Activated CD4-positive, CD25-positive, alpha-beta regulatory T cell treated with anti-CD3 and anti-CD28 coated beads, Interleukin-2, amount 50 U/mL, for 72 hours (primary cell): ENCODE data around the gene XIAP.
"Not testable (repeated sequence)": the region's sequence is repeated elsewhere in the genome, so short reads cannot be mapped to it uniquely, and the experiment has no call there.

Source experiments
- DNase-seq: peaks from one replicate; pipeline ENCODE4 v3.0.0; 2021

The XIAP gene

DNA sequence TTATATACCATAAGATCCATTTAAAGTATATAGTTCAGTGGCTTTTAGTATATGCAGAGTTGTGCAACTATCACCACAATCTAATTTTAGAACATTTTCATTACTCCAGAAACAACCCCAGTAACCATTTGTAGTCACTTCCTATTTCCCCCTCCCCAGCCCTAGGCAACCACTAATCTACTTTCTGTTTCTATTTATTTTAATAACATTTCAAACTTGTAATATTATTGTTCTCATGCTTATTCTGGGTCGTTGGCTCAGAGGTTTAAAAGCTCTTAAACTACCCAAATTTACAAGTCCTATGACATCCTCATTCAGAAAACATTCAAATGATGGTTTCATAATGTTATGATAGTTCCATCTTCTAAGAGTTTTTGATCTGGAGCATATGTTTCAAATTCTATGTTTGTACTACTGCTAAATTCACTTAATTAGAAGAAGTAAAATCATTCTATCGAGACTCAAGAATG, 18.4 kb downstream of the XIAP start:
- DNase-seq: no peak

GRCh38 chrX:123881330-123881729, 21.5 kb downstream of the XIAP start:
- DNase-seq: no peak

DNA sequence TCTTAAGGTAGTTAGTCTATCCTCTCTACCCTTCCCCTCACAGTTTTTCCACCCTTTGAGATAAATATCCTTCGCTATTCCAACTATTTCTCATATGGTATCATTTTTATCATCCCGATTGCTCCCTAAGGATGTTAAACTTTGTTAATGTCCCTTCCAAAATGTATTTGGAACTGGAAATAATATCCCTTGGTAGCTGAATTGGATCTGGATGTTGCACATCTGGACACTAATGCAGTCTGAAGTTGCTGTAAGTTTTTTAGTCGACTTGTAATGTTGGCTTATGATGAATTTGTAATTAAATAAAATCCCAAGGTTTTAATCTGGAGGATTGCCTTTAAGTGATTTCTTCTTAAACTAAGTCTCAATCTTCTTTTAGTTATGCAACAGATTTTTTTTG, 22.5 kb downstream of the XIAP start:
- no peak for DNase-seq

DNA sequence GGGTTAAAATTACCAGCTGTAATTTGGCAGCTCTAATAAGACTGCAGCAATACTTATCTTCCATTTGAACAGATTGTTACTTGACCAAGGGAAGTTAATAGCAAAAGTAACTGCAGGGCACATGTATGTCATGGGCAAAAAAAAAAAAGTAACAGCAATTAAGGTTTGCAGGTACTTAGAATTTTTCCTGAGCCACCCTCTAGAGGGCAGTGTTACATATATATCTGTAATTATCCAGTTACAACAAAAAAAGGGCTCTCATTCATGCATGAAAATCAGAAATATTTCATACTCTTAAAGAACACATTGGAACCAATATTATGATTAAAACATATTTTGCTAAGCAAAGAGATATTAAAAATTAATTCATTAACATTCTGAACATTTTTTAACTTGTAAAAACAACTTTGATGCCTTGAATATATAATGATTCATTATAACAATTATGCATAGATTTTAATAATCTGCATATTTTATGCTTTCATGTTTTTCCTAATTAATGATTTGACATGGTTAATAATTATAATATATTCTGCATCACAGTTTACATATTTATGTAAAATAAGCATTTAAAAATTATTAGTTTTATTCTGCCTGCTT, 25.1 kb downstream of the XIAP start:
- no peak for DNase-seq

DNA sequence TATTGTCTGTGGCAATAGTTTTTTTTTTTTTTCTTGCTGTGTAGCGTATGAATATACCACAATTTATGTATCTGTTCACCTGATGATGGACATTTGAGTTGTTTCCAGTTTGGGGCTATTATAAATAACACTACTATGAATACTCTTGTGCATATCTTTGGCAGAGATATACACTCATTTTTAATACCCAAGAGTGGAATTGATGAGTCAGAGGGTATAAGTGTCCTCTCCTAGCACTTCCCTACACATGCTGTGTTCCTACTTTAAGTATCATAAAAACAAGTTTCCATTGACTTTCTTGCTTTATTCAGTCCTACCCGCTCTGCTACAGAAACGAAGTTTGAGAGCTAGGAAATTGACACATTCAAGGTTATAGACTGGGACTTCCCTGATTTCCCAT, 39.8 kb downstream of the XIAP start:
- no peak for DNase-seq

DNA sequence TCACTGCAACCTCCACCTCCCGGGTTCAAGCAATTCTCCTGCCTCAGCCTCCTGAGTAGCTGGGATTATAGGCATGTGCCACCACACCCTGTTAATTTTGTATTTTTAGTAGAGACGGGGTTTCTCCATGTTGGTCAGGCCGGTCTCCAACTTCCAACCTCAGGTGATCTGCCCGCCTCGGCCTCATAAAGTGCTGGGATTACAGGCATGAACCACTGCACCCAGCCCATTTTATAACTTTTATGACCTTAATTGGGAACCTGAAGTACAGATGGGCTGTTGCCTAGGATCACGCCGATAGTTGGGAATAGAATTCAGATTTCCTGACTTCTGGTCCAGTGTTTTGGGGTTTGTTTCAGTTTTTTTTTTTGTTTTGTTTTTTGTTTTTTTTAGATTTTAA, 43.4 kb downstream of the XIAP start:
- not testable (repeated sequence) for DNase-seq

- no peak for DNase-seq
Observed at GRCh38 chrX:123905332-123905731, 45.5 kb downstream of the XIAP start.

- DNase-seq: no peak
Observed at GRCh38 chrX:123906557-123907316, 46.9 kb downstream of the XIAP start.

- DNase-seq: no peak
Observed at GRCh38 chrX:123909523-123909922, 49.7 kb downstream of the XIAP start.

- no peak for DNase-seq
Observed at GRCh38 chrX:123917069-123917468, 57.2 kb downstream of the XIAP start.

DNA sequence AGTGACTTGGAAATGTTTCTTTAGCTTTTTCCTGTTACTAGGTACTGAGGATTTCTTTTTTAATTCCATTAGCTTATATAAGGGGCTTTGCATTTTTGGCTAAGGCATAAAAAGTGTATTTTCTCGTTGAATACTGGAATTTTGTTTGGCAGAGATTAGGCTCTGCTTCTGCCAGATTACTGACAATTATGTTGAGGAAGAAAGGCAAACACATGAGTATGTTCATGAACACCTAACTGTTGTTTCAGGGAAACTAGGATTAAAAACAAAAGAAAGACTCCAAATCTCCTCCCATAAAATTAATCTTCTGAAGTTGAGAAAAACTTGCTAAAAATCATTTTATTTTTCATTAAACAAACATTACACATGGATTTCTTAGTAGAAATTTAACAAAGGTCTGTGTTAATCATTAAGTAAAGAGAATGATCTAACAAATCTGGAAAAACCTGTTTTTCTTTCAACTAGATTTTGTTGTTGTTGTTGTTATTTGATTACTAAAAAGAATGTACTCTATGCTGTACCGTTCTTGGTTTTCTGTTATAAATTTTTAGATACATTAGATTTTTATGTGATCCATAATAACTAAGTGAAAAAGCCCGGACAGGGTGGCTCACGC, 58.4 kb downstream of the XIAP start:
- no peak for DNase-seq

DNA sequence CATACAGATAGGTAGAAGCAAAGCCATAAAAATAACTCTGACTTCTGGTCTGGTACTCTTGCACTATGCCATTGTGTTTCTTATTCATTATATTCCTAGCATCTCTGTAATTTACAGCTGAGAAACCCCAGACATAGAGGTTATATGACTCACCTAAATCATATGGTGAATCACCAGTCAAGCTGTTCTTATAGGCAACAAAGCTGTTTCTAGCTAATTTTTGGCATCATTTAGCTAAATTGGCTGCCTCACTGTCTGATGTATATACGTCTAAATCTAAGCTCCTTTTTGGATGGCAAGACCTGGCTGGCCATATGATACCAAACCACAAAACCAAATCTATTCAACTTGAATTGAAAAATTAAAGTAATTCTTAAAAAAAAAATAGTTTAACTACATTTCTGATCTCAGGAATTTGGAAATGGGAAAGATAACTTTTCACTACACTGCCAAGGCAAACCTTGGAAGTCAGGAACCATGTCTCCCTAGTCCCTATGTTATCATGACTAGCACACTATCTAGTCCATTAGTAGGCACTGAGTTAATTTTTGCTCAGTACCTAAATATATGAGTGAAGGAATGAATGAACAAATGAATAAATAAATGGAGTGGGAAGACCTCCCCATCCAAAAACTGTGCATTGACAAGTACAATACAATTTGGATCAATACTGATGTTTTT, 60.4 kb downstream of the XIAP start:
- no peak for DNase-seq

DNA sequence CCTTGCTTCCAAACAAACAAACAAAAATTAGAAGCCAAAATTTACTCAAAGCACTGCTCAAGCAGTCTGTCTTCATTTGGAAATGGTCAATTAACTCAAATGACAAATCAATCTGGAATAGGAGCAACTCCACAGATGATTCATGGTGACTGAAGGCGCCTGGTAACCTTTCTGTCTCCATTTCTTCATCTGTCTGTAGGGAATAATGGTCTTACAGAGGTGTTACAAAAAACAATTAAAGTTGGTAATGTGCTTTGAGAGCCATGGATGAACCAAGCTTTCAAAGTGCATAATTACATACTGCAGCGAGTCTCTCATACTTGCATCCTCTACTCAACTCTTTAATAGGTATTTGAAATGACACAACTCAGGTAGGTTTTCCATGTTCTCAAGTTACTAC, 63.4 kb downstream of the XIAP start:
- no peak for DNase-seq

DNA sequence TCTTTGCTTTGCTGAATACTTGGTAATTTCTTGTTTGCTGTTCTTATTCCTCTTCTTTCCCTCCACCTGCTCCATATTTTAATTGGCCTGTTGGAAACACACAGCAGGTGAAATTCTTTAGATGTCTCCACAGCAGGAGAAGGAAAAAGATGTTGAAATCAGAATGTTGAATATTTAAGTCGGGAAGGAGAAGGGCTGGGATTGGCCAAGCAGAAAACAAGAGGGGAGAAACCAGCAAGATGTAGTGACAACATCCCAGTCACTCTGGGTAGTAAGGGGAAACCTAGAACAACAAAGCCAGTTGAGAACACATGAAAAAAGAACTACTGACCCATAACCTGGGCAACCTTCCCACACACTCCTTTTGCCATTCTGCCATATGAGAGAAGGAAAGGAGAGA, 64.3 kb downstream of the XIAP start:
- no peak for DNase-seq

DNA sequence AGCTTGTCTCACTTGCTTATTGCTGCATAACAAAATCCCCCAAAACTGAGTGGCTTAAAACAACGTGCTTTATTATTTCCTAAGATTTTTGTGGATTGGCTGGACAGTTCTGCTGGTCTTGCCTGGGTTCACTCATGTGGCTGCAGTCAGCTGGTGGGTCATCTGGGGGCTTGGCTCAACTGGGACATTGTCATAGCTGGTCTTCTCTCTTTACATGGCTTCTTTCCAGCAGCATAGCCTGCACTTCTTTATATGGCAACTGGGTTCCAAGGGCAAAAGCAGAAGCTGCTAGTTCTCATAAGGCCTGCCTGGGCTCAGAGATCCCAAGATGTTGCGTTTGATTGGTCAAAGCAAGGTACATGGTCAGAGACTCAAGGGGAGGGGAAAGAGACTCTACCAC, 68.0 kb downstream of the XIAP start:
- DNase-seq: no peak

DNA sequence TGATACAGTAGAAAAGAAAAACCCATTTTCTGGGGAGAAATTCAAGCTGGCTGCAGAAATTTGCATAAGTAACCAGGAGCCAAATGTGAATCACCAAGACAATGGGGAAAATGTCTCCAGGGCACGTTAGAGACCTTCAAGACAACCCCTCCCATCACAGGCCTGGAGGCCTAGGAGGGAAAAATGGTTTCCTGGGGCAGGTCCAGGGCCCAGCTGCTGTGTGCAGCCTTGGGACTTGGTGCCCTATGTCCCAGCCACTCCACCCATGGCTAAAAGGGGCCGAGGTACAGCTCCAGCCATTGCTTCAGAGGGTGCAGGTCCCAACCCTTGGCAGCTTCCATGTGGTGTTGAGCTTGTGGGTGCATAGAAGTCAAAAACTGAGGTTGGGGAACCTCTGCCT, 72.2 kb downstream of the XIAP start:
- not testable (repeated sequence) for DNase-seq

- DNase-seq: no peak
Observed at GRCh38 chrX:123943074-123943473, 83.2 kb downstream of the XIAP start.

- DNase-seq: no peak
Observed at GRCh38 chrX:123943488-123943887, 83.6 kb downstream of the XIAP start.

DNA sequence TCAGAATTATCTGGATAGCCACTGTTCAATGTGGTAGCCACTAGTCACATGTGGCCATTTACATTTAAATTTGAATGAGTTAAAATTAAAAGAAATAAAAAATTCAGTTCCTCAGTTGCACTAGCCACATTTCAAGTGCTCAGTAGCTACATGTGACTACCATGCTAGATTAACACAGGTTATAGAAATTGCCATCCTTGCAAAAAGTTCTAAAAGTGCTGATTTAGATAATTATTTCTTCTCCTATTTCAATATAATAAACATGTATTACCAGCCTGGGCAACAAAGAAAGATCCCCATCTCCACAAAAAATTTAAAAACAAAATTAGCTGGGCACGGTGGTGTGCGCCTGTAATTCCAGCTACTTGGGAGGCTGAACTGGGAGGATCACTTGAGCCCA, 90.0 kb downstream of the XIAP start:
- DNase-seq: no peak

DNA sequence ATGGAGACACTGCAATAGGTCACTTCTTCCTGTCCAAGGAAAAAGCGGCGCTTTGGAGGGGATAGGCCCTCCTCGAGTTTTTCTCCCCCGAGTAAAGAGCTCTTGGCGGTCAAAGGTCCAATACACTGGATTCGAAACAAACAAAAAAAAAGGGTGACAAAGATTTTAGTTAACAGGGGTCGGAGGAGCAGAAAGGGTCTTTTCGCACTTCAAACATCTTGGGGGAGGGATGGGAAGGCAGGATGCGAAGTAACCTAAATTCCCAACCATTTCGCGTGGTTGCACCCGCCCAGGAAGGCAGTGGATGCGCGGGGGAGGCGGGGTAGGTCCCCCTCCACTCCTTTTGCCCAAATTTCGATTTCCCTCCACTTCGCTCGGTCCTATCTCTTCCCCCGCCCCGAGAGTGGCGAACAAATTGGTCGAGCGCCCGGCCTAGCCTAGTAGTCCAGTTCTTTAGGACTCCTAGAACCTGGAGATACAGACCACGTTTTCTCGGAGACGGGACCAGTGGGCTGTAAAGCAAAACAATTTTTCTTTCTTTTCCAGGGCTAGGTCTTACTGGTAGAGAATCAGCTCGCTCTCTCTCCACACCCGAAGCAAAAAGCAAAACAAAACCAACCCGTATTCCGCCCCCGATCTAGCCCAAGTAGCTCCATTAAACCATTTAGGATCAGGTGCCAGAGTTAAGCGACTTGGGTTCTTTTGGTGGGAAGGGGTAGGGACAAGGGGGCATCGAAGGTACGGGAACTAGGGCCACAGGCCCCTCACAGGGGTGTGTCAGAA, 99.6 kb downstream of the XIAP start:
- DNase-seq: peak; percentile 33

DNA sequence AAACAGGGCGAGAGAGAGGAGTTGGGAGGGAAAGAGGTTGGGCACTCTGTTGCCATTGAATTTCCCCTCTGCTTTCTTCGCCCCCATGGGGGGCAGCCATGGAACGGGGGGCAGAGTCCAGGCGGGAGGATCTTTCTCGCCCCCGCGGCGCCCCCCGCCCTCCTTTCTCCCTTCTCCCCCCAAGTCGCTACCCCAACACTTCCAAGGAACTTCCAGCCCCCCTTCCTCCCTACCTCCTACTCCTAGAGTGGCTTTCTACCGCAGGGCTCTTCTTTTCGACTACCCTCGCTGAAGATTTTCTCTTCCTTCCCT, 101.1 kb downstream of the XIAP start:
- DNase-seq: no peak

GRCh38 chrX:123961268-123962005, 101.6 kb downstream of the XIAP start, which contains the start of gene STAG2:
Gene STAG2, plus strand, starts transcription at chrX:123961706. Its CDS starts 60,922 bp downstream, at chrX:124022628.
- DNase-seq: peak; percentile 49
